Measurements from ENCODE around the gene SGCE. TPM values are rescaled to one million over a fixed set of nuclear protein-coding genes. Genes with fewer than 3 reads are reported as not detected.

Gene SGCE
- total and polyA plus RNA-seq, 10 of the 15 experiments (the other 5 are each of a cell fraction or from before 2014, with no cell fraction given), result 30.5 to 80.1 (median 49.2) TPM

DNA sequence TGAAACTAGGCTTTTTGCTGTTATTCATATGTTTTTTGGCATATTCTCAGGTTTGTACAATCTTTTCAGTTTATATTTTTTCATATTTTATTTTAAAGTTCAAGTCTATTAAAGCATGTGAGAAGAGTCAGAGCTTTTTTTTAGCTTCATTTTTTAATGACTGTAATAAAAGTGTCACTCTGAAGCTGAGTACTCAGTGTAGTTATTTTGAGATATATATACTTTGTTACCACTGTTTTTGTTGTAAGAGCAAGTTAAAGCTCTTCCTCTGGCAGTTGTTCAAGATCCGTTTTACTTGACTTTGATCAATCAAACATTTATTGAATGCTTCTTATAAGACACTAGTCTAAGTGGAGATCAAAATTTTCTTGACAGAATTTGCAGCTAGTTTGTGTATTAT lies 108.8 kb downstream of the SGCE start:
- Histone ChIP-seq H3K79me2 (ENCODE audit: control insufficient read depth, insufficient read depth, low read length) (no peaks in the 10 kb centered on the region), H3K4me2 (ENCODE audit: control insufficient read depth, insufficient read depth) (no peak overlapping the region), H3K27me3 (replicated peaks in 1 of 2; ENCODE audit: control insufficient read depth in 2 of 2, insufficient read depth in 2 of 2, low read length in 1 of 2) (no peaks in the 10 kb centered on the region), H3K4me3 (no peak overlapping the region), H3K9ac (ENCODE audit: control insufficient read depth, insufficient read depth, low read length) (no peak overlapping the region), H4K20me1 (ENCODE audit: control insufficient read depth, insufficient read depth) (no peaks in the 10 kb centered on the region), H3K4me1 (ENCODE audit: control insufficient read depth, insufficient read depth, low read length) (no peaks in the 10 kb centered on the region), H2AFZ (ENCODE audit: control insufficient read depth, low read depth, low read length) (no peak overlapping the region), H3K36me3 (ENCODE audit: control insufficient read depth in 2 of 2, insufficient read depth in 2 of 2, low read length in 1 of 2) (no peaks in the 10 kb centered on the region), H3K27ac (ENCODE audit: control insufficient read depth, insufficient read depth) (no peak overlapping the region), H3K9me3 (replicated peaks; ENCODE audit: control insufficient read depth, insufficient read depth, low read length) (no peaks in the 10 kb centered on the region)
- in situ Hi-C loops (cut with MboI) (no loop called here), intact Hi-C loops (cut with micrococcal nuclease; ENCODE audit: unreplicated experiment) (no loop called here)
- WGBS (ENCODE audit: insufficient coverage, insufficient replicate concordance, low lambda C conversion rate, missing lambda C conversion rate), result 95% methylated on average over 1 of the region's 1 CpG
- ChIA-PET POLR2A (no interaction called here), SMC1A (ENCODE audit: uncharacterized antibody, unreplicated experiment) (interaction anchor here (1.1 to 1.3 kb wide), 3 partner anchors 11 to 34 kb away, joined by 3 to 4 read pairs (median 3); no protein-coding TSS in a partner anchor), RAD21 (ENCODE audit: unreplicated experiment) (interaction anchor here (0.9 kb wide), 1 partner anchor 15 kb away, joined by 3 read pairs; no protein-coding TSS in a partner anchor), CTCF (interaction anchor here (2.1 kb wide), 1 partner anchor 8 kb away, joined by 5 read pairs; no protein-coding TSS in a partner anchor)
- ATAC-seq (no peak), DNase-seq (ENCODE audit: low read depth, low spot score) (no peak), FAIRE-seq (no peak)
- no TSS peak for BruUV-seq (replicated peaks)
- TF ChIP-seq SIX5 (IDR thresholded peaks at IDR 0.05; ENCODE audit: low read depth, low read length, severe bottlenecking) (no peak), NFYA (IDR thresholded peaks at IDR 0.05; ENCODE audit: borderline replicate concordance, low read depth, low read length) (no peak), ZNF217 (IDR thresholded peaks at IDR 0.05) (no peak), CBFB (IDR thresholded peaks at IDR 0.05; ENCODE audit: low read depth) (no peak), SREBF1 (IDR thresholded peaks at IDR 0.05; ENCODE audit: low read length) (no peak), SMARCA5 (IDR thresholded peaks at IDR 0.05) (no peak), SUZ12 (IDR thresholded peaks at IDR 0.05; ENCODE audit: unreplicated experiment) (no peak), TCF7 (IDR thresholded peaks at IDR 0.05; ENCODE audit: borderline replicate concordance) (no peak), NFIC (IDR thresholded peaks at IDR 0.05; ENCODE audit: low read depth, low read length) (no peak), EZH2 (IDR thresholded peaks at IDR 0.05; ENCODE audit: borderline replicate concordance, control insufficient read depth, low read depth, low read length) (no peak)
- TF ChIP-seq, protein P1, sequence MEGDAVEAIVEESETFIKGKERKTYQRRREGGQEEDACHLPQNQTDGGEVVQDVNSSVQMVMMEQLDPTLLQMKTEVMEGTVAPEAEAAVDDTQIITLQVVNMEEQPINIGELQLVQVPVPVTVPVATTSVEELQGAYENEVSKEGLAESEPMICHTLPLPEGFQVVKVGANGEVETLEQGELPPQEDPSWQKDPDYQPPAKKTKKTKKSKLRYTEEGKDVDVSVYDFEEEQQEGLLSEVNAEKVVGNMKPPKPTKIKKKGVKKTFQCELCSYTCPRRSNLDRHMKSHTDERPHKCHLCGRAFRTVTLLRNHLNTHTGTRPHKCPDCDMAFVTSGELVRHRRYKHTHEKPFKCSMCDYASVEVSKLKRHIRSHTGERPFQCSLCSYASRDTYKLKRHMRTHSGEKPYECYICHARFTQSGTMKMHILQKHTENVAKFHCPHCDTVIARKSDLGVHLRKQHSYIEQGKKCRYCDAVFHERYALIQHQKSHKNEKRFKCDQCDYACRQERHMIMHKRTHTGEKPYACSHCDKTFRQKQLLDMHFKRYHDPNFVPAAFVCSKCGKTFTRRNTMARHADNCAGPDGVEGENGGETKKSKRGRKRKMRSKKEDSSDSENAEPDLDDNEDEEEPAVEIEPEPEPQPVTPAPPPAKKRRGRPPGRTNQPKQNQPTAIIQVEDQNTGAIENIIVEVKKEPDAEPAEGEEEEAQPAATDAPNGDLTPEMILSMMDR (IDR thresholded peaks at IDR 0.05 in 2 of 3, conservative IDR thresholded peaks at IDR 0.05 in 1 of 3; ENCODE audit: control insufficient read depth in 2 of 3, extremely low read depth in 1 of 3, insufficient read depth in 1 of 3, low read depth in 3 of 3, low read length in 3 of 3), result no peak

All from GM12878 (cell line).